Activated CD8-positive, alpha-beta T cell treated with anti-CD3 and anti-CD28 coated beads for 36 hours (primary cell): Measurements from ENCODE around the gene SIVA1. TPM values are rescaled to one million over a fixed set of nuclear protein-coding genes. Genes with fewer than 3 reads are reported as not detected.

Experiments
- ATAC-seq: fragments of 200-7000 bp; cut with Tn5 transposase; one replicate; pipeline ENCODE4 v1.10.0; 2021; ENCODE audit warnings: mild to moderate bottlenecking, moderate library complexity
- CTCF ChIA-PET: fragments of 350-600 bp; sonication (Branson Sonifier 250); formaldehyde crosslinking; loops from one replicate; lab custom pipeline; 2021; ENCODE audit warnings: antibody characterized with exemption; lab: Charles Lee
- POLR2A ChIA-PET: fragments of 350-600 bp; sonication (Branson Sonifier 250); formaldehyde crosslinking; loops from one replicate; lab custom pipeline; 2021; ENCODE audit warnings: antibody characterized with exemption; lab: Charles Lee
- DNase-seq: peaks from one replicate; pipeline ENCODE4 v3.0.0-alpha.2; 2020
- H3K27ac Mint-ChIP-seq: one replicate; pipeline ENCODE4 v1.8.0; 2021; ENCODE audit warnings: mild to moderate bottlenecking, mixed read lengths
- H3K27me3 Mint-ChIP-seq: one replicate; pipeline ENCODE4 v1.8.0; 2021; ENCODE audit warnings: mixed read lengths
- H3K36me3 Mint-ChIP-seq: one replicate; pipeline ENCODE4 v1.8.0; 2021; ENCODE audit warnings: low read depth, mixed read lengths
- H3K4me1 Mint-ChIP-seq: one replicate; pipeline ENCODE4 v1.8.0; 2021; ENCODE audit warnings: low read depth, mixed read lengths
- H3K4me3 Mint-ChIP-seq: one replicate; pipeline ENCODE4 v1.8.0; 2021; ENCODE audit warnings: mild to moderate bottlenecking, moderate library complexity, mixed read lengths
- H3K9me3 Mint-ChIP-seq: one replicate; pipeline ENCODE4 v1.8.0; 2021; ENCODE audit warnings: mixed read lengths
- CTCF ChIP-seq: fragments of 200-600 bp; IDR thresholded peaks from one replicate; pipeline ENCODE4 v1.8.0; 2022; ENCODE audit warnings: antibody characterized with exemption, mild to moderate bottlenecking
- intact Hi-C: fragments of 100-400 bp; cut with micrococcal nuclease; formaldehyde crosslinking; loops from one replicate; pipeline ENCODE4 v1.10.0; 2022
- total RNA-seq, 2 experiments: library from RNA; stranded (reverse); gene quantifications; one replicate each; pipeline ENCODE4 v1.2.3, GENCODE V29; 2021

Gene SIVA1
- 100 to 1,000 TPM; 115 to 125 TPM for total RNA-seq

GRCh38 chr14:104752735-104753527, at the start of gene SIVA1:
SIVA1 (plus strand) TSS chr14:104753147; CDS start chr14:104753202, 55 bp downstream.
- H3K27ac Mint-ChIP-seq, result peak within 1 kb of the TSS; percentile 89
- no peaks in the 10 kb centered on the region for H3K27me3 Mint-ChIP-seq
- DNase-seq (peak; percentile 100), ATAC-seq (peak; percentile 92)
- H3K4me1 Mint-ChIP-seq, result peaks cover 39% of the 10 kb centered on the region
- intact Hi-C loops, result loop anchor here (5.0 kb wide), 1 partner anchor 314 kb away; the partner anchor contains the start of gene GPR132
- POLR2A ChIA-PET, result interaction anchor here (0.5 to 2.8 kb wide), 16 partner anchors 10 to 1442 kb away, joined by 3 to 13 read pairs (median 3); partner anchors contain the start of genes ADSS1, INF2 and TEX22
- H3K9me3 Mint-ChIP-seq, result no peaks in the 10 kb centered on the region
- no peak for TF ChIP-seq CTCF
- H3K4me3 Mint-ChIP-seq, result peak within 1 kb of the TSS; percentile 86
- peaks cover 29% of the 10 kb centered on the region for H3K36me3 Mint-ChIP-seq
- CTCF ChIA-PET, result interaction anchor here (0.8 to 3.3 kb wide), 11 partner anchors 10 to 74 kb away, joined by 3 to 21 read pairs (median 4); partner anchors contain the start of genes ADSS1 and ZBTB42

GRCh38 chr14:104703269-104703668, 49.7 kb upstream of the SIVA1 start:
- no peaks in the 10 kb centered on the region for H3K27me3 Mint-ChIP-seq
- no peaks in the 10 kb centered on the region for H3K4me1 Mint-ChIP-seq
- peaks cover 13% of the 10 kb centered on the region for H3K36me3 Mint-ChIP-seq
- intact Hi-C loops, result no loop called here
- no peak for ATAC-seq
- DNase-seq, result no peak
- no peak overlapping the region for H3K27ac Mint-ChIP-seq
- CTCF ChIA-PET, result interaction anchor here (1.2 kb wide), 2 partner anchors 8 to 19 kb away, joined by 3 to 4 read pairs; no protein-coding TSS in a partner anchor
- TF ChIP-seq CTCF, result no peak
- no peak overlapping the region for H3K4me3 Mint-ChIP-seq
- no peaks in the 10 kb centered on the region for H3K9me3 Mint-ChIP-seq
- POLR2A ChIA-PET, result no interaction called here

GRCh38 chr14:104704252-104704651, 48.7 kb upstream of the SIVA1 start:
- H3K4me3 Mint-ChIP-seq, result no peak overlapping the region
- peaks cover 13% of the 10 kb centered on the region for H3K36me3 Mint-ChIP-seq
- no peak for TF ChIP-seq CTCF
- no peak overlapping the region for H3K27ac Mint-ChIP-seq
- ChIA-PET POLR2A (no interaction called here), CTCF (interaction anchor here (1.2 kb wide), 1 partner anchor 9 kb away, joined by 4 read pairs; no protein-coding TSS in a partner anchor)
- peaks cover 2% of the 10 kb centered on the region for H3K4me1 Mint-ChIP-seq
- DNase-seq (no peak), ATAC-seq (no peak)
- no peaks in the 10 kb centered on the region for H3K9me3 Mint-ChIP-seq
- H3K27me3 Mint-ChIP-seq, result no peaks in the 10 kb centered on the region
- intact Hi-C loops, result no loop called here

GRCh38 chr14:104705340-104706047, 47.5 kb upstream of the SIVA1 start:
- TF ChIP-seq CTCF, result no peak
- H3K9me3 Mint-ChIP-seq, result no peaks in the 10 kb centered on the region
- H3K36me3 Mint-ChIP-seq, result peaks cover 16% of the 10 kb centered on the region
- ChIA-PET CTCF (interaction anchor here (1.0 kb wide), 1 partner anchor 14 kb away, joined by 3 read pairs; no protein-coding TSS in a partner anchor), POLR2A (interaction anchor here (0.6 to 1.0 kb wide), 3 partner anchors 9 to 20 kb away, joined by 3 read pairs; no protein-coding TSS in a partner anchor)
- H3K27ac Mint-ChIP-seq, result no peak overlapping the region
- DNase-seq (peak; percentile 33), ATAC-seq (peak; percentile 50)
- intact Hi-C loops, result loop anchor here (5.0 kb wide), 1 partner anchor 58 kb away; no protein-coding TSS in a partner anchor
- no peaks in the 10 kb centered on the region for H3K27me3 Mint-ChIP-seq
- H3K4me1 Mint-ChIP-seq, result peaks cover 2% of the 10 kb centered on the region
- H3K4me3 Mint-ChIP-seq, result no peak overlapping the region
